H1 (cell line): ENCODE measurements around the gene METTL18. TPM values are rescaled to one million over a fixed set of nuclear protein-coding genes. Genes with fewer than 3 reads are reported as not detected.

Source experiments
- CTCF ChIA-PET: fragments of 300-600 bp; sonication (Branson Sonifier 250); formaldehyde crosslinking; loops from one replicate; lab custom pipeline; 2021; ENCODE audit not compliant: partially characterized antibody; lab: Charles Lee
- POLR2A ChIA-PET: fragments of 300-600 bp; sonication (Branson Sonifier 250); formaldehyde crosslinking; loops from one replicate; lab custom pipeline; 2021; ENCODE audit warnings: inconsistent platforms; ENCODE audit not compliant: partially characterized antibody; lab: Charles Lee
- DNase-seq, 2 experiments: peaks; one replicate each; pipeline versions ENCODE4 v3.0.0 to v3.0.0-alpha.2; 2010 to 2022; ENCODE audit warnings: low spot score in 2 of 2, low read depth in 1 of 2, mixed read lengths in 1 of 2
- FAIRE-seq: peaks from 2 replicates; lab custom pipeline; 2011; peaks lifted over from hg19 to GRCh38; lab: Jason Lieb, UNC
- H2AFZ ChIP-seq: 2 replicates; pipeline ENCODE4 v1.8.1; 2012; ENCODE audit warnings: low read length, inconsistent platforms
- H2AK5ac ChIP-seq: 2 replicates; pipeline ENCODE4 v1.6.1; 2013; ENCODE audit warnings: low read depth, low read length
- H2BK120ac ChIP-seq: replicated peaks from 2 replicates; pipeline ENCODE3; 2013; ENCODE audit warnings: low read depth, low read length, inconsistent platforms
- H2BK12ac ChIP-seq: 2 replicates; pipeline ENCODE4 v1.6.1; 2013; ENCODE audit warnings: low read depth, low read length
- H2BK15ac ChIP-seq: 2 replicates; pipeline ENCODE4 v1.6.1; 2013; ENCODE audit warnings: low read length
- H2BK20ac ChIP-seq: 2 replicates; pipeline ENCODE4 v1.6.1; 2013; ENCODE audit warnings: low read length
- H2BK5ac ChIP-seq: 2 replicates; pipeline ENCODE4 v1.6.1; 2013; ENCODE audit warnings: low read depth, low read length
- H3K14ac ChIP-seq: 2 replicates; pipeline ENCODE4 v1.6.1; 2013; ENCODE audit warnings: inconsistent platforms; ENCODE audit not compliant: insufficient read length
- H3K18ac ChIP-seq: 2 replicates; pipeline ENCODE4 v1.6.1; 2013; ENCODE audit warnings: low read length; ENCODE audit errors: extremely low read depth
- H3K23ac ChIP-seq: 2 replicates; pipeline ENCODE4 v1.6.1; 2013; ENCODE audit warnings: inconsistent platforms; ENCODE audit not compliant: insufficient read length
- H3K23me2 ChIP-seq: 2 replicates; pipeline ENCODE4 v1.6.1; 2013; ENCODE audit warnings: low read depth, low read length
- H3K27ac ChIP-seq: 2 replicates; pipeline ENCODE4 v1.6.1; 2011; ENCODE audit warnings: low read depth, low read length, inconsistent platforms
- H3K27me3 ChIP-seq, 4 experiments: replicated peaks in 1 of 4; 1 replicate in 1 of 4; 2 replicates in 3 of 4; pipeline versions ENCODE4 v1.6.1 to v1.8.1; 2011 to 2013; ENCODE audit warnings: low read length in 3 of 4, mild to moderate bottlenecking in 3 of 4, inconsistent platforms in 2 of 4, mixed read lengths in 2 of 4, moderate library complexity in 1 of 4; ENCODE audit not compliant: control insufficient read depth in 3 of 4, insufficient read depth in 3 of 4; ENCODE audit errors: extremely low read depth in 1 of 4
- H3K36me3 ChIP-seq, 4 experiments: 2 replicates each; pipeline versions ENCODE4 v1.6.1 to v1.8.1; 2011 to 2013; ENCODE audit warnings: mild to moderate bottlenecking in 4 of 4, low read length in 3 of 4, moderate library complexity in 2 of 4, control low read depth in 1 of 4, inconsistent platforms in 1 of 4; ENCODE audit not compliant: insufficient read depth in 4 of 4, control insufficient read depth in 2 of 4
- H3K4ac ChIP-seq: replicated peaks from 2 replicates; pipeline ENCODE3; 2013; ENCODE audit warnings: low read length, low read depth, mixed read lengths, inconsistent platforms; ENCODE audit not compliant: insufficient read length
- H3K4me1 ChIP-seq, 4 experiments: replicated peaks in 1 of 4; 1 replicate in 1 of 4; 2 replicates in 3 of 4; pipeline versions ENCODE4 v1.6.1 to v1.8.1; 2011 to 2013; ENCODE audit warnings: low read length in 3 of 4, inconsistent platforms in 2 of 4, mixed read lengths in 1 of 4; ENCODE audit not compliant: insufficient read depth in 4 of 4, control insufficient read depth in 3 of 4
- H3K4me2 ChIP-seq, 2 experiments: 2 replicates each; pipeline versions ENCODE4 v1.6.1 to v1.8.1; 2011 to 2013; ENCODE audit warnings: low read depth in 2 of 2, low read length in 2 of 2, control low read depth in 1 of 2, inconsistent platforms in 1 of 2, mild to moderate bottlenecking in 1 of 2; ENCODE audit not compliant: insufficient read depth in 1 of 2
- H3K4me3 ChIP-seq, 4 experiments: fragments of 200-600, 300-600 bp in 1 of 4; sonication (generic), shearing (Covaris generic), sonication (Bioruptor Twin) in 1 of 4; 2 replicates each; pipeline versions ENCODE4 v1.5.1 to v1.8.1; 2011 to 2016; ENCODE audit warnings: low read length in 4 of 4, low read depth in 3 of 4, control low read depth in 2 of 4, inconsistent platforms in 2 of 4, mild to moderate bottlenecking in 2 of 4, mixed read lengths in 1 of 4, moderate library complexity in 1 of 4; ENCODE audit not compliant: insufficient read depth in 2 of 4; ENCODE audit errors: extremely low read depth in 1 of 4
- H3K56ac ChIP-seq: replicated peaks from 2 replicates; pipeline ENCODE3; 2013; ENCODE audit warnings: low read depth, mild to moderate bottlenecking, mixed read lengths, low read length, inconsistent platforms; ENCODE audit not compliant: insufficient read length
- H3K79me1 ChIP-seq: 2 replicates; pipeline ENCODE4 v1.6.1; 2013; ENCODE audit warnings: low read depth, low read length, control low read depth
- H3K79me2 ChIP-seq, 2 experiments: 2 replicates each; pipeline versions ENCODE4 v1.6.1 to v1.8.1; 2012 to 2013; ENCODE audit warnings: low read length in 2 of 2, mild to moderate bottlenecking in 2 of 2, inconsistent platforms in 1 of 2; ENCODE audit not compliant: insufficient read depth in 2 of 2, control insufficient read depth in 1 of 2
- H3K9ac ChIP-seq, 4 experiments: replicated peaks in 1 of 4; 1 replicate in 1 of 4; 2 replicates in 3 of 4; pipeline versions ENCODE4 v1.6.1 to v1.8.1; 2011 to 2013; ENCODE audit warnings: low read depth in 3 of 4, low read length in 3 of 4, control low read depth in 2 of 4, mild to moderate bottlenecking in 2 of 4, moderate library complexity in 2 of 4, inconsistent platforms in 1 of 4; ENCODE audit errors: extremely low read depth in 1 of 4
- H3K9me3 ChIP-seq, 2 experiments: 2 replicates each; pipeline versions ENCODE4 v1.6.1 to v1.8.1; 2012 to 2013; ENCODE audit warnings: mild to moderate bottlenecking in 2 of 2, moderate library complexity in 2 of 2, control low read depth in 1 of 2, inconsistent platforms in 1 of 2, low read depth in 1 of 2, low read length in 1 of 2, mixed read lengths in 1 of 2; ENCODE audit not compliant: insufficient read depth in 2 of 2
- H4K20me1 ChIP-seq, 2 experiments: replicated peaks in 1 of 2; 2 replicates each; pipeline versions ENCODE3 to v1.8.1; 2011 to 2013; ENCODE audit warnings: inconsistent platforms in 2 of 2, low read length in 2 of 2, mild to moderate bottlenecking in 1 of 2; ENCODE audit not compliant: insufficient read depth in 2 of 2, control insufficient read depth in 1 of 2
- H4K5ac ChIP-seq: 2 replicates; pipeline ENCODE4 v1.6.1; 2013; ENCODE audit warnings: low read length, low read depth, mixed read lengths, inconsistent platforms; ENCODE audit not compliant: insufficient read length
- H4K8ac ChIP-seq: 2 replicates; pipeline ENCODE4 v1.8.0; 2013; ENCODE audit warnings: mild to moderate bottlenecking, moderate library complexity, low read length, inconsistent platforms; ENCODE audit not compliant: insufficient read depth; ENCODE audit errors: extremely low read depth
- H4K91ac ChIP-seq: replicated peaks from 2 replicates; pipeline ENCODE3; 2013; ENCODE audit warnings: low read length, mixed read lengths, inconsistent platforms; ENCODE audit not compliant: insufficient read length
- BRCA1 ChIP-seq: IDR thresholded peaks from 2 replicates; pipeline ENCODE4 v1.6.1; 2012; ENCODE audit warnings: low read depth, low read length, improper control_type of control experiment
- CHD1 ChIP-seq: IDR thresholded peaks from 2 replicates; pipeline ENCODE4 v1.6.1; 2012; ENCODE audit warnings: low read depth, low read length, improper control_type of control experiment
- FOSL1 ChIP-seq: IDR thresholded peaks from 2 replicates; pipeline ENCODE4 v1.6.1; 2011; ENCODE audit warnings: mild to moderate bottlenecking, low read depth, low read length, moderate library complexity; ENCODE audit not compliant: insufficient read depth
- GTF2F1 ChIP-seq: IDR thresholded peaks from 2 replicates; pipeline ENCODE4 v1.6.1; 2012; ENCODE audit warnings: low read depth, low read length, improper control_type of control experiment, borderline replicate concordance
- RAD21 ChIP-seq, 2 experiments: IDR thresholded peaks in 1 of 2; conservative IDR thresholded peaks in 1 of 2; 2 replicates each; pipeline ENCODE4 v1.6.1; 2011; ENCODE audit warnings: low read depth in 2 of 2, low read length in 2 of 2, improper control_type of control experiment in 1 of 2, inconsistent platforms in 1 of 2, mild to moderate bottlenecking in 1 of 2, moderate library complexity in 1 of 2
- SIRT6 ChIP-seq: IDR thresholded peaks from one replicate; pipeline ENCODE4 v1.7.1; 2012; ENCODE audit warnings: low read length, inconsistent platforms
- TAF1 ChIP-seq: IDR thresholded peaks from 2 replicates; pipeline ENCODE4 v1.6.1; 2011; ENCODE audit warnings: mild to moderate bottlenecking, low read depth, low read length
- WGBS, 2 experiments: shearing (Covaris generic) in 1 of 2; methylation state at CpG; one replicate each; pipeline versions ENCODE4 v1.1.6 to v1.1.7; 2013 to 2015; ENCODE audit warnings: low lambda C conversion rate in 2 of 2, mixed read lengths in 2 of 2, inconsistent platforms in 1 of 2, low coverage in 1 of 2, missing lambda C conversion rate in 1 of 2; ENCODE audit not compliant: insufficient replicate concordance in 2 of 2, insufficient coverage in 1 of 2, insufficient read length in 1 of 2; ENCODE audit errors: extremely low coverage in 1 of 2, missing lambda C conversion rate in 1 of 2; 5-methylcytosine and 5-hydroxymethylcytosine counted together
- long read RNA-seq, 2 experiments: library from RNA in 1 of 2; library from capped mRNA in 1 of 2; stranded (forward); transcript quantifications; one replicate each; pipeline ENCODE4 v2.0.0, GENCODE V29; 2021; ENCODE audit warnings: inconsistent platforms in 1 of 2
- polyA minus RNA-seq, 3 experiments: library from RNA; depleted of rRNA, polyadenylated mRNA; stranded (reverse); fragments of >200 nt; gene quantifications; 1 replicate in 2 of 3; 2 replicates in 1 of 3; pipeline ENCODE4 v1.2.3, GENCODE V29; 2011
- polyA plus RNA-seq, 7 experiments: library from polyadenylated mRNA; depleted of rRNA in 3 of 7; stranded (reverse) in 5 of 7; unstranded in 2 of 7; fragments of >200 nt in 5 of 7; fragments of 200-250 nt in 2 of 7; gene quantifications; 1 replicate in 5 of 7; 2 replicates in 1 of 7; 4 replicates in 1 of 7; pipeline versions ENCODE4 v1.2.1 to v1.2.3, GENCODE V29; 2011 to 2013; ENCODE audit warnings: missing spikeins in 2 of 7, mixed read lengths in 2 of 7
- total RNA-seq: library from RNA; stranded (reverse); fragmentation: NEBNext Ultra II Directional; extraction: Animal tissue kit (Norgen Biotek cat#: 25700); gene quantifications from 2 replicates; pipeline ENCODE4 v1.2.1, GENCODE V29; 2021

Gene METTL18
- 6.0 and 7.6 TPM in 2 replicates for total RNA-seq
- 0.88 and 1.4 TPM in 2 replicates for polyA plus RNA-seq (2011; rRNA removed)
- polyA plus RNA-seq (2011; cell fraction: cytosol; rRNA removed) = 3.5 TPM
- 0.53 TPM for polyA plus RNA-seq (2011; cell fraction: nucleus; rRNA removed)
- 4.1 to 8.1 TPM (median 4.8 TPM) in 4 replicates for polyA plus RNA-seq (2012, experiment 1 of 2)
- 0.88 TPM for polyA plus RNA-seq (2012, experiment 2 of 2)
- 4.3 TPM for polyA plus RNA-seq (2013, experiment 1 of 2)
- 3.5 TPM for polyA plus RNA-seq (2013, experiment 2 of 2)
- 0.82 and 1.1 TPM in 2 replicates for polyA minus RNA-seq (2011; rRNA and poly(A)+ RNA removed)
- polyA minus RNA-seq (2011; cell fraction: cytosol; rRNA and poly(A)+ RNA removed) = 2.1 TPM
- 2.9 TPM for polyA minus RNA-seq (2011; cell fraction: nucleus; rRNA and poly(A)+ RNA removed)
- long read RNA-seq, experiment 1, partial matches to known transcripts = 0 of 4 reads
- long read RNA-seq, experiment 1, other reads (novel, unspliced or antisense) = 1 of 4 reads
- long read RNA-seq, experiment 2, transcript METTL18-202 (2 exons, 1,521 nt) = major isoform, 10 of 14 reads
- long read RNA-seq, experiment 2, partial matches to known transcripts = 0 of 14 reads
- long read RNA-seq, experiment 2, other reads (novel, unspliced or antisense) = 0 of 14 reads

GRCh38 chr1:169794530-169795416, at the start of gene METTL18:
Gene METTL18 (minus strand): TSS chr1:169794907. CDS start chr1:169793695, 1,212 bp downstream.
- peaks cover 5% of the 10 kb centered on the region for H3K23me2 ChIP-seq
- ChIA-PET CTCF (interaction anchor here (0.6 to 2.2 kb wide), 10 partner anchors 10 to 691 kb away, joined by 3 to 10 read pairs (median 3); no protein-coding TSS in a partner anchor), POLR2A (interaction anchor here (0.7 to 3.0 kb wide), 13 partner anchors 8 to 738 kb away, joined by 3 to 12 read pairs (median 3); partner anchors contain the start of gene SCYL3)
- no peaks in the 10 kb centered on the region for H3K27me3 ChIP-seq
- H3K4me2 ChIP-seq = peak within 1 kb of the TSS; percentile 77 to 78
- 1% methylated on average over 47 of the region's 48 CpGs; no CpG with 5 or more reads in 1 of the 2 experiments for WGBS, 2 experiments
- H2BK20ac ChIP-seq = no peak within 1 kb of the TSS
- peak within 1 kb of the TSS; percentile 95 for H2AFZ ChIP-seq
- peak within 1 kb of the TSS; percentile 73 for H2BK120ac ChIP-seq
- DNase-seq (peak; percentile 86 to 88), FAIRE-seq (no peak)
- peaks cover 4 to 6% of the 10 kb centered on the region in 2 experiments; a peak in 3 of 4 replicates for H3K9me3 ChIP-seq
- peaks cover 0 to 1% of the 10 kb centered on the region in 2 experiments for H4K20me1 ChIP-seq
- H4K5ac ChIP-seq = peak within 1 kb of the TSS; percentile 98
- H2BK12ac ChIP-seq = peak within 1 kb of the TSS; percentile 96
- peak within 1 kb of the TSS; percentile 94 to 98 (median 96) for H3K9ac ChIP-seq
- peaks cover 0 to 10% (median 1%) of the 10 kb centered on the region in 4 experiments; a peak in 1 of 8 replicates for H3K36me3 ChIP-seq
- no peak within 1 kb of the TSS for H3K14ac ChIP-seq
- peak within 1 kb of the TSS; percentile 80 for H3K56ac ChIP-seq
- H3K79me2 ChIP-seq = peaks cover 0 to 38% of the 10 kb centered on the region in 2 experiments; a peak in 2 of 4 replicates
- H2AK5ac ChIP-seq = no peak within 1 kb of the TSS; the same call in 1 of the 2 replicates
- peak within 1 kb of the TSS; percentile 97 for H4K8ac ChIP-seq
- peak within 1 kb of the TSS; percentile 99 for H3K18ac ChIP-seq
- peak within 1 kb of the TSS; percentile 67 to 98 (median 90) for H3K4me3 ChIP-seq
- peak within 1 kb of the TSS; percentile 96 for H3K27ac ChIP-seq
- H2BK15ac ChIP-seq = 0 out of 2 replicates have a peak within 1 kb of the TSS, but pooled peaks have one; percentile 89
- H3K79me1 ChIP-seq = peaks cover under 1% of the 10 kb centered on the region; the same call in 1 of the 2 replicates
- H4K91ac ChIP-seq = peak within 1 kb of the TSS; percentile 97
- peak within 1 kb of the TSS; percentile 99 for H2BK5ac ChIP-seq
- H3K4ac ChIP-seq = no peak within 1 kb of the TSS
- H3K4me1 ChIP-seq = peaks cover 0 to 6% (median 4%) of the 10 kb centered on the region in 4 experiments; a peak in 3 of 7 replicates
- no peak within 1 kb of the TSS for H3K23ac ChIP-seq
- no peak; a peak in 2 of 4 replicates for TF ChIP-seq RAD21 (IDR thresholded peaks at IDR 0.05 in 1 of 2, conservative IDR thresholded peaks at IDR 0.05 in 1 of 2; ENCODE audit: low read depth in 2 of 2, low read length in 2 of 2)
- TF ChIP-seq CHD1 = no peak
- peak; percentile 96 for TF ChIP-seq TAF1
- TF ChIP-seq BRCA1 = no peak
- TF ChIP-seq FOSL1 = no peak
- no peak for TF ChIP-seq SIRT6
- 0 out of 2 replicates have a peak, but pooled peaks have one; percentile 45 for TF ChIP-seq GTF2F1
